Esophagus muscularis mucosa (tissue), 3 donors: ENCODE data around the gene CD99L2.

Experiments used
- CTCF ChIP-seq, 3 experiments: fragments of 200-600 bp in 2 of 3; fragments of 450-650 bp in 1 of 3; sonication (generic) in 2 of 3; IDR thresholded peaks; one replicate each; pipeline ENCODE4 v1.5.1; 2017 to 2019; ENCODE audit warnings: antibody characterized with exemption in 3 of 3, mild to moderate bottlenecking in 2 of 3, moderate library complexity in 1 of 3
- POLR2A ChIP-seq: fragments of 450-650 bp; IDR thresholded peaks from one replicate; pipeline ENCODE4 v1.6.1; 2017; ENCODE audit warnings: antibody characterized with exemption, moderate library complexity, mild to moderate bottlenecking, low read depth
- POLR2AphosphoS5 ChIP-seq, 2 donors: sonication (generic); formaldehyde crosslinking; IDR thresholded peaks; one replicate each; pipeline ENCODE4 v1.6.1; 2017; ENCODE audit warnings: antibody characterized with exemption in 2 of 2

DNA sequence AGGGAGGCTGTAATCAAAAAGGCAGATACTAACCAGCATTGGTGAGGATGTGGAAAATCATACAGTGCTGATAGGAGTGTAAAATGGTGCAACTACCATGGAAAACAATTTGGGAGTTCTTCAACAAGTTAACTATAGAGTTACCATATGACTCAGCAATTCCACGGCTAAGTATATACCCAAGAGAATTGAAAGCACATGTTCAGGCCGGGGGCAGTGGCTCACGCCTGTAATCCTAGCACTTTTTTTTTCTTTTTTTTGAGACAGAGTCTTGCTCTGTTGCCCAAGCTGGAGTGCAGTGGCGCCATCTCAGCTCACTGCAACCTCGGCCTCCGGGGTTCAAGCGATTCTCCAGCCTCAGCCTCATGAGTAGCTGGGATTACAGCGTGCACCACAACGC lies 15.0 kb upstream of the CD99L2 start:
- TF ChIP-seq CTCF (IDR thresholded peaks at IDR 0.05) (no peak), POLR2AphosphoS5 (IDR thresholded peaks at IDR 0.05) (no peak), POLR2A (no peak)
